NCI-H2107 (cell line): ENCODE measurements around the gene XK.
"Not testable (repeated sequence)": the region's sequence is repeated elsewhere in the genome, so short reads cannot be mapped to it uniquely, and the experiment has no call there.

Source experiments
- DNase-seq: peaks from one replicate; lab custom pipeline; 2025; lab: John Stamatoyannopoulos, UW

The XK gene

DNA sequence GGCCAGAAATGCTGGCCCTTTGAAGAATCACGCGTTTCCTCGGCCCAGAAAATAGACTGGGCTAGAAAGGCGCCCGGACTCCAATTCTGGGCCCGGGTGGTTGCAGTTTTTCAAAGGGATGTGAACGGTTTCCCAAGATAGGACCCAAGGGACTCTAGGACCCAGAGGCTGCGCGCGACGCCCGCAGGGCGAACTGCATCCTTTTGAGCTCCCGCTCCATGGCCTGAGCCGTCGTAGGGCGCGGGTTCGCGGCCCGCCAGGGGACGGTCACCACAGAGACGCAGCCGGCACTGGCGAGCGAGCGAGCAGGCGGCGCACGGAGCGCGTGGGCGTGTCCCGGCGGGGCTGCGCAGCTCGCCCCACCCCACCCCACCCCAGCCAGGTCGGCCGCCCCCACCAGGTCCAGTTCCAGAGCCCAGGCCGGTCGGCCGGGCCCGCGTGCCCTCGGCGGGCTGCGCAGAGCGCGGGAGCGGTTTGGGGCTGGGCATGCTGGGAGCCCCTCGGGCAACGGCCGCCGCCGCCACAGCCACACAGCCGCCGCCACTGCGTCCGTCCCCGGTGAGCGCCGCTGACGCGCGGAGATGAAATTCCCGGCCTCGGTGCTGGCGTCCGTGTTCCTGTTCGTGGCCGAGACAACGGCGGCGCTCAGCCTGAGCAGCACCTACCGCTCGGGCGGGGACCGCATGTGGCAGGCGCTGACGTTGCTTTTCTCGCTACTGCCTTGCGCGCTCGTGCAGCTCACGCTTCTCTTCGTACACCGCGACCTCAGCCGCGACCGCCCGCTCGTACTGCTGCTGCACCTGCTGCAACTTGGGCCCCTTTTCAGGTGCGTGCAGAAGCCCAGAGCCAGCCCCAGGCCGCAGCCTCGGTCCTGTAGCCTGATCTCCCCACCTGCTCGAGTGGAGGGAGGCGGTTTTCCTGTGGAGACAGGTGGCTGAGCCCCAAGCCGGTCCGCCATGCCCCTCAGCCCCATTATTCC is at the start of gene XK:
Gene XK (plus strand): TSS at position 411 of the 979 bp plus-strand sequence. CDS start 171 bp downstream, at position 582.
- peak; percentile 5 for DNase-seq

- DNase-seq = no peak
Measured at GRCh38 chrX:37638047-37638446, 47.5 kb upstream of the XK start.

DNA sequence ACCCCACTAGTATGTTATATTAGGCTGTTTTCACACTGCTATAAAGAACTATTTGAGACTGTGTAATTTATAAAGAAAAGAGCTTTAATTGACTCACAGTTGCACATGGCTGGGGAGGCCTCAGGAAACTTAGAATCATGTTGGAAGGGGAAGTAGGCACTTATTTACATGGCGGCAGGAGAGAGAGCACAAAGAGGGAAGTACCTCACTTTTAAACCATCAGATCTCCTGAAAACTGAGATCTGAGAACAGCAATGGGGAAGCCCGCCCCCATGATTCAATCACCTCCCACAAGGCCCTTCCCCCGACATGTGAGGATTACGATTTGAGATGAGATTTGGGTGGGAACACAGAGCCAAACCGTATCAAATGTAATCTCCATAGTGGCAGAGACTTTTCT is 45.4 kb upstream of the XK start:
- no peak for DNase-seq

DNA sequence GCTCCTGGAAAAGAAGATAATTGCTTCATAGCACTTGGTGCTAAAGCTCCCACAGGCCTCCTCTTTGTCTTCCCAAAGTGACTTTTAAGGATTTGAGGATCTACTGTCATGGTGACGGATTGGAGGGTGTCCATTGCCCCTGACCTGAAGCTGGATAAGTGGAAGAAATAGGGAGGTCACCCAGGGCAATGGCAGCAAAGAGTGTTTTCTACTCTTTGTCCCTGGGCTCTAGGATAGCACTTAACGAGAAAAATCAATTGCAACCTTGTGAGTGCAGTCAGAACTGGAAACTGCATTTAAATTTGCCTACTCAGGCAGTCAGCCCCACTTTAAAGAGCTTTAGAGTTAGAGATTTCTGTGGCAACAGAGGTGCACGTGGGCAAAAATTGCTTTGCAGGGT is 43.7 kb upstream of the XK start:
- DNase-seq = no peak

DNA sequence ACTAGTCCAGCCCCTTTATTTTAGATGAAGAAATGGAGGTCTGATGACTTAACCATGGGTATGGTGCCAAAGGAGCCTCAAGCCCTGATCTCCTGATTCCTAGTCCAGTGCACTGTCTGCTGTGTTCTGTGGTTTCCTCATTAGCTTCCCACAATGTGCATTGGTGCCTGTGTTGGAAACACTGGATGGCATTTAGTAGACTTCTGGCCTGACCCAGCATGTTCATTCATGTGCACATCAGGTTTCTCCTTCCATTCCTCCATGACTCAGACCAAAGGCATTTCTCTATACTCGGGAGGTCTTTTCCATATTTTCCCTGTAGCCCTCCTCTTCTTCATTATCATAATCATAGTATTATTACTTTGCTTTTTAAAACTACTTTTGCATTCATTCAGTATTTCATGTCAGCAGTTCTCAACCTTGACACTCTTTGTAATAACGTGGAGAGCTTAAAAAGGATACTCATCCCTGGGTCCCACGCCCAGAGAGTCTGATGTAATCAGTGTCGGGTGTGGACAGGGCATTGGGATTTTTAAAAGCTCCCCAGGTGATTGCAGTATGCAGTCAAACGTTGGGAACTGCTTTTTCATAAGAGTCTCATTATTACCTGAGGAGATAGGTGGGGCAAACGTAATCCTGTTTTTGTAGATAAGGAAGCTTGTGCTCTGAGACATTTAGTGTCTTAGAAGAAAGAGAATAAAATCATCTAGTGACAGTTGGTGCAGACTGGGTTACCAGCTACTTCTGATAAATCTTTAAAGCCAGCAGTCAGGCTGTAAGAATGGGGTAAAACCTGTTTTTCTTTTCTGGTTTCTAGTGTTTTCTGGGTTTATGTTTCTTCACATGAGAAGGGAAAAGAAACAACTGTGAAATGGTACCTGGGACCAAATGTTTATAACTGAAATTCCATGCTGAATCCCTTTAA is 40.9 kb upstream of the XK start:
- DNase-seq = no peak

DNA sequence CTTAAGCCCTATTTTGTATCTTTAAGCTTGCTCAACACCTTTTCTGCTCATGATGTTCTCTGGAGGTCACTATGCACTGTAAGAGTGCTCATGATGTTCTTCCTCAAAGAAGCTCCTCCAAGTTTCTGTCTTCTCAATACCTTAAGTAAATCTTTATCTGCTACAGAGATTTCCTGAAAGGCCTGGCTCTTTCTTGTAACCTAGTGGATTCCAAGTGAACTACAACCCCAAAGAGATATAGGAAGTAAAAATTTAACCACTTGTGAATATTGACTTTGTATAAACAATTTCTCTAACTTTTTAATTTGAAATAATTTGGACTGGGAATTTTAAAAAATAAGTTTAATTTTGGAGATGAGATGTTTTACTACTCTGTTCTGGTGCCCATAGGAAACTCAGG is 39.3 kb upstream of the XK start:
- no peak for DNase-seq

- not testable (repeated sequence) for DNase-seq
Measured at GRCh38 chrX:37650879-37651278, 34.7 kb upstream of the XK start.

GRCh38 chrX:37651921-37652452 is 33.6 kb upstream of the XK start:
- no peak for DNase-seq

DNA sequence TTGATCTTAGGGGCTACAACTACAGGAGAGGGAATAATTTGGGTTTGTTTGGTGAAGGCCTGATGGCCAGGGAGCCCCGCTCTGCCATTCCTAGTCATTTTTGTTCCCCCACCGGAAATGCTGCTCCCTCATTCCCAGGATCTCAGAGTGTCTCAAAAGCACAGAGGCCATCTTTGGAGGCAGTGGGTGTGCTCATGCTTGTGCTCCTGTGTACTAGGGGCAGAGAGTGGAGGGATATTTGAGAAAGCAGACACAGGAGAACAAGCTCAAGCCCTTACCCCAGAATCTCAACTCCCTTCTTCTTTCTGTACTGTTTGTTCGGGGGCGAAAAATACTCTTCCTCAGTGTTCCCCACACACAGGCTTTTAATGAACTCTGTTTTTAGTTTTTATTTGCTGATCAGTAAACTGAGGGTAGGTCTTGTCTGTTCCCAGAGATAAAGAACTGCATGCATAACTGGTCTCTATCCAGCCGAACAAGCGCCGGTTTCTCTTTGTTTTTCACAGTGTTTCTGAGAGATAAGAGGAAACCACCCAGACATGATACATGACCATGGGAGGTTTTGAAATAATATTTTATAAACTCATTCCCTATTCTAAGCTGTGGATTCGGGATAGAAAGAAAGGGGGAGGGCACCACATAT is 32.9 kb upstream of the XK start:
- DNase-seq = no peak

DNA sequence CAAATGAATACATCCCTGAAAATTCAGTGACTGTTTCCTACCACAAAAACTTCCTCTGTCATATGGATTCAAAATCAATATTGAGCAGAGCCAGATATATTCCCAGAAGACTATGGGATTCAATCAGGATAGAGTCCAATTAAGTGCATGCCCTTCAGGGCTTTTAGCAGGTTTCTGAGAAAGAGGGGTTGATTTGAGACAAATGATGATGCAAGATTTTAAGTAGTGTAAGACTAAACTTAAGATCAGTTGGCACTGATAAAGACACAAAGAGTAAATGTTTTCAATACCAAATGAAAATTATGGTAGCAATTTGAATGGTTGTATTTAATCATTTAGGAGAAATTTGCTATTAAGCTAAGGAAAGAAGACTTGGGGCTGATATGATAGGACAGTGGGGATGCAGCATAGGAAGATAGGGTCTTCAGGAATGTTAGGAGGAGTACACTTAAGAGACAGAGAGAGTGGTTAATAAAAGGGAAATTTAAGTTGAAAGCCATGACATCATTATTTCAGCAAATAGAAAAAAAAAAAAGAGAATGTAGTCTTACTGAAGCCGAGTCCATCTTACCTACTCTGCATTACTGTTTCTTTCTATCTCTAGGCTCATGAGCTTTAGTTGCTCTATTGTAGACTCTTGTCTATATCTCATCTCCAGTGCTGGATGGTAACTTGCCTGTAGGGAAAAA is 32.0 kb upstream of the XK start:
- no peak for DNase-seq

- no peak for DNase-seq
Measured at GRCh38 chrX:37658343-37659030, 27.1 kb upstream of the XK start.

GRCh38 chrX:37659047-37659446 is 26.5 kb upstream of the XK start:
- no peak for DNase-seq

DNA sequence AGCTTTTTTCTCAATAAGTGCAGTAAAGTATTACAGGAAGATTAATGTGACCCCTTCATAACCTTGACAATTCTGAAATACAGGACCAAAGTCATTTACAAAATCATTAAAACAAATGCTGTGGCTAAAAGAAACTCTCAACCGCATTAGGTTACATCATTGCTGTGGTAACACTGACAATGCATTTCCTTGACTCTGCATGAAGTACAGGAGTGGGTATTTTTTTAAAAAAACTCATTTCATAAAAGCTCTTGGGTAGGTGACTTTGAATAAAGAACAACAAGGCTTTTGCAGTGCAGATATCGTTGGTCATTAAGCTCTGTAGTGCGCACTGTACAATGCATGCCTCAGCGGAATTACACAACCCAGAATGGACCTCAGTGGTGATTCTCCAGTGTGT is 23.4 kb upstream of the XK start:
- DNase-seq = no peak

DNA sequence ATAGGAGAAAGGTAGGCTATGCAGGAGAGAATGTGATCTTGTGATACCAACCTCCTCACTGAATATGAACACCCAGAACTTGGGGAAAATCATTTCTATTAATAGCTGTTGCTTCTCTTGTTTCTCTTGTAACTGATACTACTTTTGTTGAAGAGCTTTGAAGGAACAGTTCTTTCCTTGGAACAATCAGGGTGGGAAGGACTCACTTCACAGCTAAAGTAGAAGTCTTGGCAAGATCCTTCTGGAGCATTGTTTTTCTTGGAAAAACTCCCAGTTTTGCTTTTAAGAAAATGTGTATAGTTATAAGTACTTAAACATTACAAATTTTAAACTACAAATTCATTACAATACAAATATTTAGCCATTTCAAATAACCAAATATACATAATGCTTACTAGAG is 19.1 kb upstream of the XK start:
- DNase-seq = no peak

DNA sequence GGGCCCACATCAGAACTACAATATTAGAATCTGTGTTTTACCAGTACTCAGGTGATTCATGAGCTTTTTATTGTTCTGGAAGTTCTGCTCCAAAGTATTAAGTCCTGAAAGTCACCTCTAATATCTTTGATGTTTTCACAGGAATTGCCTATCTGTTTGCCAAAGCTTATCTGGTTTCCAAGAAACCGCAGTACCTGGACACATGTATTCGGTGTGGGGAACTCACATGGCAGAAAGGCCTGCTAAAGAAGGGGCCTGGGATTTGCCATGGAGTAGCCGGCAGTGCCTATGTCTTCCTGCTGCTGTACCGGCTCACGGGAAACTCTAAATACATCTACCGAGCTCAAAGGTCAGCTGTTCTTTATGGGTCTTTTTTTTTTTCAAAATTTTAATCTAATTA is 18.4 kb upstream of the XK start:
- no peak for DNase-seq

GRCh38 chrX:37672563-37672962 is 13.0 kb upstream of the XK start:
- no peak for DNase-seq

DNA sequence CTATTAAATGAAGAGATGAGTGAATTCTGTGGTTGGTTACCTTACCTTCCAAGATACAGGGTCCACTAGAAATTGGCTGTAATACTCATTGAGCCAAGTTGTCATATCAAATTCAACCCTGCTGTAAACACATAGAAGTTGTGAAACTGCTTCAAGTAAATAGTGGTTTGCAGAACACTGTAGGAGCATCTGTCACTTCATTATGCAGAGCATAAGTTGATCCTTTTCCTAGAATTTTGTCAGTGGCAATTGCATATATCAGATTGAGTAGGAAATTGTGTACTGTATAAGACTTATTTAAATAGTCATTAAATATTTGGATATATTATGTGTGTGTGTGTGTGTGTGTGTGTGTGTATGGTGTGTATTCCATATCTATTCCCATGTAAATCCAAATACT is 8.8 kb upstream of the XK start:
- DNase-seq = no peak

GRCh38 chrX:37677243-37677642 is 8.3 kb upstream of the XK start:
- no peak for DNase-seq

DNA sequence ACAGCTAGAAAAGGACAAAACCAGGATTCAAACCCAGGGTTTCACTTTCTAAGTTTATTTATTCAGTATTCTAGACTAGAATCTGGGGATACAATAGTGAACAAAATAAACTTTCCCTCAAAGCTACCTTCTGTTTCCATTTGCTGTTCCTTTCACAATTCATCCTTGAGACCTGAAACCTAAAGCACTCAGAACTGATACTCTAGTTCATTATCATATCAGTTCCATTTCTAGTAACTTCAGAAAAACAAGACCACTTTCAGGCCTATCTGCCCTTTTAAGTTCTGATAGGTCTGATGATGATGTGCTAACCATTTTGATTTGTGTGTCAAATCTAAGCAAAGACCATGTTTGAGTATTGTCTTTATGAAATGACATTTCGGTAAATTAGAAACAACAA is 7.8 kb upstream of the XK start:
- DNase-seq = no peak

- DNase-seq = no peak
Measured at GRCh38 chrX:37678574-37678973, 7.0 kb upstream of the XK start.

DNA sequence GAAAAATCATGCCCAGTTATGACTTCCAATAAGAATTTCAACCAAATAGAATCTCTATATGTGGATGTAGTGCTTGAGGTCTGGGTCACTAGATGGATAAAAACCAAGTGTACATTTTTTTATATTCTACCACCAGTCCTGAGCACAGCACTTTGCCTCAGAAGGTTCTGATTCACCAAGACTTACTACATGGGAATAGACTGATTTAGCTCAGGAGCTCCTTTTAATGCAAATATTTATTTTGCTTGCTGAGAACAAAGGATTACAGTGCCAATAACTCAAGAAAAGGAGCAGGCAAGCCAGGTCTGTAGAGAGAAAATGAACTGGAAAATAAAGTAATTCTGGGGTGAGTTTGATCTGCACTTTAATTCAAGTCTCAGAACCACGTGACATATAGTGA is 6.4 kb upstream of the XK start:
- no peak for DNase-seq
